Esophagus muscularis mucosa (tissue), 4 donors: Measurements from ENCODE around the gene RETREG1.

Experiments used
- CTCF ChIP-seq, 3 experiments: fragments of 200-600 bp in 2 of 3; fragments of 450-650 bp in 1 of 3; sonication (generic) in 2 of 3; IDR thresholded peaks; one replicate each; pipeline ENCODE4 v1.5.1; 2017 to 2019; ENCODE audit warnings: antibody characterized with exemption in 3 of 3, mild to moderate bottlenecking in 2 of 3, moderate library complexity in 1 of 3
- EP300 ChIP-seq: sonication (generic); formaldehyde crosslinking; IDR thresholded peaks from one replicate; pipeline ENCODE4 v1.6.1; 2017; ENCODE audit warnings: antibody characterized with exemption
- POLR2AphosphoS5 ChIP-seq, 2 donors: sonication (generic); formaldehyde crosslinking; IDR thresholded peaks; one replicate each; pipeline ENCODE4 v1.6.1; 2017; ENCODE audit warnings: antibody characterized with exemption in 2 of 2

- no peak for TF ChIP-seq CTCF (IDR thresholded peaks at IDR 0.05)
- TF ChIP-seq POLR2AphosphoS5 (IDR thresholded peaks at IDR 0.05) = no peak
- TF ChIP-seq EP300 = no peak
These were observed 106.7 kb downstream of the RETREG1 start for GRCh38 chr5:16510098-16510497.
